ENCODE data around the gene ANKRD6.
"Not testable (repeated sequence)": the region's sequence is repeated elsewhere in the genome, so short reads cannot be mapped to it uniquely, and the experiment has no call there.

The ANKRD6 gene

DNA sequence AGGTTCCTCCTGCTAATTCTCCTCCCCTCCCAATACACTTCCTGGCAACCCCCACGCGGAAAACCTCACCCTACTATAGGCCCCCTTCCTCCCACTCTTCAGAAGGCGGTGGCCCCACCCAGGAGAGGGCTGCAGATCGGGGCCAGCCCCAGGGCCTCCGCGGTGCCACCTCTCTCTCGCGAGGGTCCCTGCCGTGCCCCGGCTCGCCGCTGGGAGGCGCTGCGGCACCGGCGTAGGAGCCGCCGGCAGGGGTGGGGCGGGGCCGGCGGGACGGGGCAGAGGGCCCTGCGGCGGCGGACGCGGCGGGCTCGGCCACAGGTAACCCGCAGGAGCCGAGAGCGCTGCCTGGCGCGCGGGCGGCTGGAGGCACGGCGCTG, at the start of gene ANKRD6:
Gene ANKRD6, plus strand, starts transcription at position 278 of the 377 bp plus-strand sequence. CDS start 133,825 bp downstream, outside the sequence.
- DNase-seq (ENCODE audit: low read depth): peak; percentile 75

DNA sequence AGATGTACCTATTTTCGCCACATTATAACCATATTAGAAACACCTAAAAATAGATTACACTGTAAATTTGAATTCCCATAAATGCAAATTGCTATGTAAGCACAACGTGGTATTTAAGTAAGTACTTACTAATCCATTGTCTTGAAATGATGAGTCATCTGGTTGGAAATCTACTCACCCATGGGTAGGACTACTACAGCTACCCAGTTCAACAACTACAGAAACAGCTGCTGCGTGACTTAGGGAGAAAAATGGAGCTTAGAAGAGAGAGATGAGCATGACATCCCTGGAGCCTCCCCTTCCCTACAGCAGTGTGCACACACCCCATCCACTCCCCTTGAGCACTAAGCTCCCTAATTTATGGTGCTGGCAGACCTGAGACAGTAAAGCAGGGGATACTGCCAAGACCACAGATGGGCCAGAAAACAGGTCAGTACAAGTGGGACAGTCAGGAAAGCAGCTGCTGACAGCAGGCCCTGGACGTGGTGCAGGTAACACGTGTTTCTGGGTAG, 47.7 kb upstream of the ANKRD6 start:
- DNase-seq (ENCODE audit: low read depth): no peak

DNA sequence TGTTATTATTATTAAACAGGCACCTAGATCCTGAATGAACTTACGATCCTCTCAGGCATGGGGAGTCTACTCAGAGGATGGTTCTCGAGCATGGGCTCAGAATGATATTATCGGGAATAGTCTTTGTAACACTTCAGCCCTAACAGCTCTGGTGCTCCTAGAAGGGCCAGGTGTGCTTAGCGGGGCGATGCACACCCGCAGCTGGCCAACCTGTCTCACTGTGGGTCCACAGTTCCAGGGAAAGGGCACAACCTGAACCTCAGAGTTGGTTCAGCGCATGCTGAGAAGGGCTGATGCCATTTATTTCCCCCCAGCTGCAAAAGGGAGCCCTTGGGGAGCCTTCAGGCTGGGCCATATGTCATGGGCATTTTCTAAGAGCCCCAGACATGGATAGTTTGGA, 47.1 kb upstream of the ANKRD6 start:
- no peak for DNase-seq (ENCODE audit: low read depth)

DNA sequence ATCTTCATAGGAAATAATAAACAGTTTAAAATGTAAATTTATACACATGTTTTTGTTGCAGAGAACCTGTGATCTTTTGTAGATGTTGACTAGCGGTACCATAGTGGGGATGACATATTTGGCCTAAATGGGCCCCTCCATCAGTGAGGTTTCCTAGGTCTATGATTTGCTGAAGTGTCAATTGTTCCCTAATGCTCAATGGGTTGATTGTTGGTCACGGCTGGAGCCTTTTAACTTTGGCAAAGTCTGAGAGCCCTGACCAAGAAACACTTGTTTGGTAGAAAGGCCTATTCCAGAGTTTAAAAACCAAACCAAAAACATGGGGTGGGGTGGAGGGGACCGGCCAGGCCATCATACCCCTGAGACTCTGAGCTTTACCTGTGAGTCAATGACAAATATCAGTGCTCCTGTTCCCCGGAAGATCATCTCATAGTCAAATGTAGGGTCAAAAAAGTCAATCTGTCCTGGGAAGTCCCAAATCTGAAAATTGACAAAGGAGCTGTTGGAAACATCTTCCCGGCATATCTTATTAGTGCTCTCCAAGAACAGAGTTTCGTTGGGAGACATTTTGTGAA, 45.9 kb upstream of the ANKRD6 start:
- DNase-seq (ENCODE audit: low read depth): no peak

DNA sequence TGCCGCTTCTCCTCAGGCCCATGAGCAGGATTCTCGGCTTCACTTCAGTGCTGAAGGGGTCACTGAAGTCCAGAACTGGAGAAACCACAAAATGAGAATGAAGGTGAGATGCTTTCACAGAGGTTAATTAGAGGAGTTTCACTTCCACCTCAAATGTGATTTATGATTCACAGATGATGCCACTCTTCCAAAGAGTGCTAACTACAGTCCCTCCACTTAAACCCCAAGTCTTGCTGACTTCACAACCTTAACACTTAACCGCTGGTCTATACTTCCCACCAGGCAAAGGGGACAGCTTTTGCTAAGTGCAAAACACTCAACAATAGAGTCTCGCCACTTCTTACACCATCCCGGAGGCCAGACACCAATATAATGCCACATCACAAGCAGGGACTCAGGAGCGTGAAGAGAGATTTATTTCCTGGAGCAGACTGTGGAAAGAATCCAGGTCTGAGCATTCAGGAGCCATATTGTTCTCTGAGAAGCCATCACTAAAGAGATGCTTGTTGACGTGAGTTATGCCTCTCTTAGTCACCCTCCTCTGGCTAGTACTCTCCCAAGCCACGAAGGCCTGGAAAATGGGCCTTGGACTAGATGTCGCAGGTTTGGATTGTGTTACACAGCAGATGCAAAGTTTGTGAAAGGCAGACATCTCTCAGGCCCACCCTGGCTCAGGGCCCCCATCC, 45.3 kb upstream of the ANKRD6 start:
- no peak for DNase-seq (ENCODE audit: low read depth)

DNA sequence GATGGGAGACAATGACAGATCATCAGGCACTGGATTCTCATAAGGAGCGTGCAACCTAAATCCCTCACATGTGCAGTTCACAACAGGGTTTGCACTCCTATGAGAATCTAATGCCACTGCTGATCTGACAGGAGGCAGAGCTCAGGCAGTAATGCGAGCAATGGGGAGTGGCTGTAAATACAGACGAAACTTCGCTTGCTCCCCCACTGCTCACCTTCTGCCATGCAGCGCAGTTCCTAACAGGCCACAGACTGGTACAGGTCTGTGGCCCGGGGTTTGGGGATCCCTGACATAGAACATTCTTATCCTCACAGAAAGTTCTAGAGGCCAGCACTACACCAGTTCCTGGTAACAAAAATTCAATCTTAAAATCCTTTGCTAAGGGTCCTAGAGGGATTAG, 44.1 kb upstream of the ANKRD6 start:
- no peak for DNase-seq (ENCODE audit: low read depth)

DNA sequence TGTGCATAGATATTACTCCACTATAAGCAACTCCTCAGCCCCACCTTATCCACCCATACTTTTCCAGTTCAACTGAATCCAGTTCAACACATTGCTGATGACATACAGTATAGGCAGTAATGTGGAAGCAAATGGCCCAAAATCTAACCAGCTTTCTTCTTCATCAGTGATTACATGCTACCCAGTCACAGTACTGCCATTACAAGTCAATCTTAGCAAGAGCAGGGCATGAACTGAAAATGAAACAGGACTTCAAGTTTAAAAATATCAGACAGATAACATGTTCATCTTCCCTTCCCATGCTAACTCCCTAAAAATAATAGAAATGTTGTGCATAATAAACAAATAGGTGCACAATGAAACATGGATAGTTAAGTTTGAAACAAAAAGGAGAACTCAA, 40.1 kb upstream of the ANKRD6 start:
- no peak for DNase-seq (ENCODE audit: low read depth)

DNA sequence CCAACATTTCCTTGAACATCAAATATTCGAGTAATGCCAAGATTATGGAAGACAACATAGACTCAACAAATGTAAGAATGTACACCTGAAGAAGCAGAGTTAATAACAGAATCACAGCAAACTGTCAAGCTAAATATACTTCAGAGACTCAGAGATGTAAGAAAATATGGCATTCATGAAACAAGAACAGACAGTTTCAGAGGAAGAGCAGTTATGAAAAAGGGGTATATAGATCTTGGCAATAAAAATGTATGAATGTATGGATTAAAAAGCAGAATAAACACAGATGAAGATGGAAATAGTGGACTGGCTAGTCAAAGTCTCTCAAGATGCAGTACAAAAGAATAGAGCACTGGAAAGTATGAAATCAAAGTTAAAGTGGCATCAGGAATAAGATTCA, 39.3 kb upstream of the ANKRD6 start:
- no peak for DNase-seq (ENCODE audit: low read depth)

DNA sequence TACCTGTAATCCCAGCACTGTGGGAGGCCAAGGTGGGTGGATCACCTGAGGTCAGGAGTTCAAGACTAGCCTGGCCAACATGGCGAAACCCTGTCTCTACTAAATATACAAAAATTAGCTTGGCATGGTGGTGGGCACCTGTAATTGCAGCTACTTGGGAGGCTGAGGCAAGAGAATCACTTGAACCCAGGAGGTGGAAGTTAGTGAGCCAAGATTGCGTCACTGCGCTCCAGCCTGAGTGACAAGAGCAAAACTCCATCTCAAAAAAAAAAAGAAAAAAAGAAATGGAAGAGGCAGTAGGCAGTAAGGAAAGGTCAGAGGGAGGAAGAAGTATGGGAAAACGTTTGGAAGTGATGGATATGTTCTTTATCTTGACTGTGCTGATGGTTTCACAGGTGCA, 35.1 kb upstream of the ANKRD6 start:
- not testable (repeated sequence) for DNase-seq (ENCODE audit: low read depth)

DNA sequence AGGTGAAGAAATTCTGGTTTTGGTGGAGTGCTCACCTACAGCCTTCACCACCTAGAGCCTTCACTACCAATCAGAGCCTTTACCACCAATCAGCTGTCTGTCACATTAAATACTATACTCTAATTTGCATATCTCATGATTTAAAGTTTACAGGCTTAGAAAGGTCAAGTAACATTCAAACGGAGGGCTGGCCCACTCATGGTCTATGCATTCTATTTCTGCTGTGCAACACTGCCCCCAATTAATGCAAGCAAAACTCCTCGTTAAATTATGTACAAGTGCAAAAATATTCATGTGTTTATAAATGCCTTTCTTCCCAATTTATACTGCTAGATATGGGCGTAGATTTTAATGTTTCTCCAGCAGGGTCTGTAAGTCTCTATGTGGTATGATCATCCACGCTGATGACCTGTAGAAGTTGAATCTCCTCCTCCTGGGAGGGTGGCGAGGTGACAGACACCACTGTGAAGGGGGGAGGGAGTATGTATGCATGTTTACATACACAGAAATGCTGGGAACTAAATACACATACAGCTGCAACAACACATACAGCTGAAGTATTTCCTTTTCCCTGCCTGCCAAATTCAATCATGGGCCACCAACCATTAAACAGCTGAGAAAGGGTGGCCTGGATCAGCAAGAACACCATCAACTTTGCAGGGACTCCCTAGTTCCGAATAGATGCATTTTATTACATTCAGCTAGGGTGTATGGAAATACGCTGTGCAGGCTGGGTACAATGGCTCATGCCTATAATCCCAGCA, 34.0 kb upstream of the ANKRD6 start:
- no peak for DNase-seq (ENCODE audit: low read depth)

DNA sequence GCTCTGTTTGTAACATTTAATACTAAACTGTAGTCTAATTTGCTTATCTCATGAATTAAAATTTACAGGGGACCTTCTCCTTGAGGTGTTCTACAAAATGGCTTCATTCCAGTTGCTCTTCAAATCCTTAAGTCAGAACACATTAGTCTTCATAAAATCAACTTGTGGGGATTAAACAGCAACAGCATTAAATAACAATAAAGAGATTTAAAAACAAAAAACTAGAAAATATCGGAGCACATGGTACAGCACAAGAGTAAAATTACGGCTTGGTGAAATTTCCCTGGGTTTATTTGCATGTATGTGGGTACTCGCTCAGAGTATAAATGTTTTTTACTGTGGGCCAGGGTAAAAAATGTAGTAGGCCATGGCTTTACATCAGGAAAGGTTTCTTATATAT, 32.9 kb upstream of the ANKRD6 start:
- DNase-seq (ENCODE audit: low read depth): no peak

DNA sequence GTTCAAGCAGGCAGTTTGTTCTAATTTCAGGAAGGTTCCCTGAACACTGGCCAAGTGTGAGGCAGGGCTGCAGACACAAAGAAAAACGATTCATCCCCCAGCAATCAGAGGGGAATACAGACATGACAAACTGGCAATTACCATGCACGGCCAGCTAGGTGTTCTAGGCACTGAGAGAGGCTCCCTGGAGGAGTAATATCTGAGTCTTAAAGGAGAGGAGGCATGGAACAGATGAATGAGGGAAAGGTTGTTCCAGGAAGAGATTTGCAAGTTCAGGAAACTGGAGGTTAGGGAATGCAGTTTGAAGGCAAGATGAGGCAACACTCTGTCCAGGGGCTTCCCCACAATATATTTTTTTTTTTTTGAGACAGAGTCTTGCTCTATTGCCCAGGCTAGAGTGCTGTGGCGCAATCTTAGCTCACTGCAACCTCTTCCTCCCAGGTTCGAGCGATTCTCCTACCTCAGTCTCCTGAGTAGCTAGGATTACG, 32.0 kb upstream of the ANKRD6 start:
- DNase-seq (ENCODE audit: low read depth): no peak

DNA sequence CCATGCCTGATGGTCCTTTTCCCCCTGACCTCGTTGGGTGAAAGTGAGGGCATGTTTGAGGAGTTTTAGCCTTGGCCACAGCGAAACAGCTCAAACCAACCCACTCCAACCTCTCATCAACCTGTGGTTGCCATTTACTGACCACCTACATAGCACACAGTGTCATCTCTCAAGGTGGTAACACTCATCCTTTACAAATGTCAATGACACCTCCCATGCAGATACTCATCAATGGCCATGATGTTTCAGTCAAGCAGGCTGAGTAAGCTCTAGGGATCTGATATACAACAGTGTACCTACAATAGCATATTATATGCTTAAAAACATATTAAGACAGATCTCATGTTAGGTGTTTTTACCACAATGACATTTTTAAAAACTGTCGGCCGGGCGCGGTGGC, 30.2 kb upstream of the ANKRD6 start:
- DNase-seq (ENCODE audit: low read depth): no peak

DNA sequence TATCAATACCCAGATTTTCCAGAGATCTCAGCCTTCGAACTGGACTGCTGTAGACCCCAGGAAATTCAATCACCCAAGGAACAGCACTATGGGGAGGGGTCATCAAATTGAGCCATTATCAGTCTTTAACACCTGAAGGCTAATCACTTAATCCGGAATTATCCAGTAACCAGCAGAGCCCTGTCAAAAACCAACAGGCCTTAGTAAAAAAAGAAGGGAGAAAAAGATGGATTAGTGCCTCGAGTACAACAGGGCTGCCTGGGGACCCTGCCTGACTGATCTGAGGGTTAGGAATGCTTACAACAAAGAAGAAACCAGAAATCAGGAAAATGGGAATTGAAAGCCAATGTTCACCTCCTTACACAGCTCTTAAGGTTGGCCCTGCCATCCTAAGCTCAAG, 28.4 kb upstream of the ANKRD6 start:
- DNase-seq (ENCODE audit: low read depth): no peak

DNA sequence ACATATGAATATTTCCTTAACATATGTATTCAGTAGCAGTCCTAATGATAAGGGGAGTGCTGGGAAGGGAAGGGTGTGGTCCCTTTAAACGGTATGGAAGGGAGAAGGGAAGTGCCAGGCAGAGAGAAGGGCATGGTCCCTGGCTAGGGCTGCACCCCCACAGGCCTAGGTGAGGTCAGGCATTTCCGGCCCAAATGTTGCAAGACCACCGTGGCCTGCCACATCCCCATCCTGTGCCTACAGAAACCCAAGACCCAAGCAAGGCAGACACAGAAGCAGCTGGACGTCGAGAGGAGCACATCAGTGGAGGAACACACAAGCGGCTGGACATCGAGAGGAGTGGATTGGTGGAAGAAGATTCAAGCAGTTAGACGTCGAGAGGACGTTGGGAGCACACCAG, 26.8 kb upstream of the ANKRD6 start:
- DNase-seq (ENCODE audit: low read depth): no peak

DNA sequence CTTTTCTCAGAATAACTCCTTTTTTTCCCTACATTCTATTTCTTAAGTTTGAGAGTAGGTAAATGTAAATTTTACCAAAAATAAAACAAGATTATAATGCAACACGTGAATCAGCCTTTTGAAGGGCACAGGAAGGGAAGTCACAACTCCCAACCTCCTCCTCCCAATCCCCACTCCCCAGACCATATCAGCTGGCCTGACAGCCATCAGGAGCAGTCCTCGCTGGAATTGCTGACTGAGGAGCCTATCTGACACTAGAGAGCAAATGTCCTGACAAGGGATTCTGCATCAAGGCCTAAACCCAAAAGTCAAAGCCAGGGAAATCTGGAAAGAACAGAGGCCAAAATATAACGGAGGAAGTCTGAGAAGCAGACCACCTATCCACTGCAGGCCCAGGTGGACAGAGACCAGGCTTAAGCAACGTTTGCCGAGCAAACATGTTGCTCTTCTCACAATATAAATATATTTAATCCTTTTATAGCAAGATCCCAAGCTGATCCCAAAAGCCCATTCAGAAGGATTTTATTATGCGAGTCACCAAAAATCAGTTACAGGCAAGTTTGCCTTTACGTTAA, 23.4 kb upstream of the ANKRD6 start:
- no peak for DNase-seq (ENCODE audit: low read depth)

DNA sequence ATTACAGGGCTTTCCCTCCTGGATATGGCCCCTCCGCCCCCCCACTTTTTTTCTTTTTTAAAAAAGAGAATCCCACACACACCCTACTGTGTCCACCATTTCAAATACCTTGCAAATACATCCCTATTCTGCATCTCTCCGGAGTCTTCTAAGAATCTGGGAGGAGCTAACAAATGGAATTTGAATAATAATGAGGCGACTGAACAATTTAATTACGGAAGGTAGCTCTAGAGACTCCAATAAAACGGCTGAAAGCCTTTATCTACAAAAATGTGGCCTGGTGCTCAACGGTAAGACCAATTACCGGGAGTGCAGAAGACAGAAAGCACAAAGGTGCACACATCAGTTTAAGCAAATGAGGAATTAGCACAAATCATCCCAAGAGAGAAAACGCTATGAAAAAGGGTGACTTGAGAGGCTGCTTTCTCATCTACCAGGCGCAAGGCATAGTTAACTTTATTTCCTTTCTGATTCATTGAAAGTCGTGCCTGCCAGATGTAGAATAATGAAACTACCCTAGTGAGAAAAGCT, 22.7 kb upstream of the ANKRD6 start:
- no peak for DNase-seq (ENCODE audit: low read depth)

DNA sequence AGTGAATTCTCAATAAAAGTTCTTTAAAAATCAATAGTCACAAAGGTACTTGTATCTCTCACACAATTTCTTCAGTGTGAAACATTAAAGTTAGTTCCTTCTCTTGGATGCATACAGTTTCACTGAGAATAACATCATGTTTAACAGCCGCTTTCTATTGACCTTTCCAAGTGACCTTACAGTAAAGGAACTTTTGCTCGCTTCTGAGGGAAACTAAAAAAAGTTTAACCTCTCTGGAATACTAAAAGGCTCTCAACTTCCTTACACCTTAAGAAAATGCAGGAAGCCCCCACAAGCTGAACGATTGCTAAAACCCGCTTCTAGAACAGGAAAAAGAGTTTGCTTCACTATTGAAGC, 22.2 kb upstream of the ANKRD6 start:
- no peak for DNase-seq (ENCODE audit: low read depth)

DNA sequence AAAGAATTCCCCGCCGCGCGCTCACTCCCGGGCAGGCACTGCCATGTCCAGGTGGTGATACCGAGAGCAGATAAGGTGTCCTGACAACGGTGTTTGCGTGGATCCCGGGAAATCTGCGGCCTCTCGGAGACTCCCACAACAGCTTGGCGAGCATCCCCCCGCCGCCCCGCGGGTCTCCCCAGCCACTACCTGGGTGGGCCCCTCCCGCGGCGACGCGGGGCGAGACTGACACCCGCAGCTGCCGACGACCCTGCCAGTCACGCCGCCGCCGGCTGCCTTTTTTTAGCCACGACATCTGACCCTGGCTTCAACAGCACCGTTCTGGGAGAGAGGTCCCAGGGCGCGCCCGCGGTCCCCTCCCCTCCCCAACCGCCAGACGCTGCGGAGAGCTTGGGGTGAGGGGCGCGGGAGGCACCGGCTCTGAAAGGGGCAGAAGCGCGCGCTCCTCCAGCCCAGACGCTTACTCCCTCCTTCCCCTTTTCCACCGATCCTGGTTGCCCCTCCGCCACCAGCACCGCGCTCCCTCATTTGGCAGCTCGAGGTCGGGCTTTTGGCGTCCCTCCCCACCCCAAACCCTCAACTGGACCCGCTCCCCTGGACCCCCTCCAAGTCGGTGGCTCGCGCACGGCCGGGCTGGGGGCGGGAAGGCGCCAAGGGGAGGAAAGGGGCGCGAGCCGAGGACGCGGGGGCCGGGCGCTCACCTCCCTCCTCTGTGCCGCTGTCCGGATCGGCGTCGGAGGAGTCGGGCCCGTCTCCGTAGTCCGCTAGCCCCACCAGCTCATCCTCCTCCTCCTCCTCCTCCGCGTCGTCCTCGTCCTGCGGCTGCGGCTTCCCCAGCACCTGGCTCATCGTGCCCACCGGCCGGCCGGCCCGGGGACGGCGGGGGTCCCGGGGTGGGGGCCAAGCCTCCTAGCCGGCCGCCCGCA, 21.5 kb upstream of the ANKRD6 start:
- DNase-seq (ENCODE audit: low read depth): peak; percentile 2

DNA sequence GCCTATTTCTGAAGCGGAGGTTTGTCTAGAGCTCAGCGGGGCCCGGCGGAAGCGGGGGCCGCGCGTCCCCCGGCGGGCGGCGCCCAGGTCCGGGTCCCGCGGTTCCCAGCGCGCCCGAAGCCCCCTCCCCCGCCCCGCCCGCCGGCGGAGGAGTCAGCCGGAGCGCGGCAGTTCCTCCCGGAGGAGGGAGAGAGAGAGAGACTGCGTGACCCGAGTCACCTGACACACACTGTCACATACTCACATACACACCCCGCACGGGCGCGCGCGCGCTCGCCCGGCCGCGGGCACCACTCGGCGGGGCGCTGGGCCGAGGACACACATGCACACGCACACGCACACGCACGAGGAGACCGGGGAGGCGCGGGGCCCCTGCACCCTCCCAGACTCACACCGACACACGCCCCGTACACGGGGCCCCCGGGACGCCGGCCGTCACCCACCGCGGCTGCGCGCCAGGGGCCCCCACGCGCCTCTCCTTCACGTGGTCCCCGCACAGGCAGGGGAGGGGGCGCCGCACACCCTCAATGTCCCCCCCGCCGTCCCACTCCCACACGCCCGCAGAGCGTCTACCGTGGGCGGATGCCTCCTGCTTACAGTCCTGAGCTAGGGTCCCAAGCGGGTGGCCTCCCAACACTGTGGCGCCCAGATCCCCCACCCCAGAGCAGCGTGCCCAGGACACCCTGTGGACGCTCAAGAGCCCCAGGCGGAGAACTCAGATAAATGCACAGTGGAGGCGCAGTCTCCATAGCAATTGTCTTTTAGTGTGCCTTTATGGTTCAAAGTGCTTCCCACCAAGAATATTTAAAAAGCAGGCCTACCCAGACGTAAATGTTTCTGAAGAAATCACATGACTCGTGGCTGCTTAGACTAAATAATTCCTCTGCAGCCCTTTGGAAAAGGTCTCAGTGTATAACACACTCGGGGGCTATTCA, 20.6 kb upstream of the ANKRD6 start, which contains the start of gene RRAGD:
Gene RRAGD, minus strand, starts transcription at position 203 of the 935 bp plus-strand sequence. CDS start 280 bp downstream, outside the sequence.
- DNase-seq (ENCODE audit: low read depth): peak; percentile 40

Data from activated T-helper 1 cell treated with Interleukin-2 at 50 U/mL for 16 hours (primary cell).